A549 (cell line): ENCODE measurements around the gene IGF1R. TPM values are rescaled to one million over a fixed set of nuclear protein-coding genes. Genes with fewer than 3 reads are reported as not detected.

Experiments
- ATAC-seq, 2 experiments: fragments of 200-7000 bp in 1 of 2; fragments of >200 bp in 1 of 2; cut with Nextera tagmentation in 1 of 2; cut with Tn5 transposase in 1 of 2; 3 replicates each; pipeline versions ENCODE4 v1.8.0 to v1.9.1; 2018 to 2020; ENCODE audit warnings: mild to moderate bottlenecking in 1 of 2, moderate library complexity in 1 of 2
- CTCF ChIA-PET: fragments of 300-600 bp; sonication (Branson Sonifier 250); formaldehyde crosslinking; extraction: SDS; loops from one replicate; lab custom pipeline; 2021; ENCODE audit warnings: antibody characterized with exemption, inconsistent platforms; lab: Yijun Ruan, JAX
- POLR2A ChIA-PET: fragments of 350-600 bp; formaldehyde crosslinking; extraction: SDS; loops from one replicate; lab custom pipeline; 2021; ENCODE audit warnings: antibody characterized with exemption, inconsistent platforms; lab: Yijun Ruan, JAX
- DNase-seq, 2 experiments: peaks; one replicate each; pipeline versions ENCODE4 v3.0.0 to v3.0.0-alpha.2; 2011 to 2016; ENCODE audit warnings: low read depth in 1 of 2, low spot score in 1 of 2
- FAIRE-seq: peaks from 2 replicates; lab custom pipeline; 2011; peaks lifted over from hg19 to GRCh38; lab: Jason Lieb, UNC
- H3K27ac ChIP-seq, 2 experiments: fragments of >200 bp; sonication (Bioruptor Twin); formaldehyde crosslinking; 3 replicates each; pipeline ENCODE4 v1.5.1; 2016 to 2017
- H3K4me1 ChIP-seq: fragments of >200 bp; sonication (Bioruptor Twin); formaldehyde crosslinking; 3 replicates; pipeline ENCODE4 v1.6.1; 2016
- H3K4me2 ChIP-seq: fragments of >200 bp; sonication (Bioruptor Twin); formaldehyde crosslinking; 3 replicates; pipeline ENCODE4 v1.6.1; 2016
- H3K4me3 ChIP-seq: fragments of >200 bp; sonication (Bioruptor Twin); formaldehyde crosslinking; 3 replicates; pipeline ENCODE4 v1.5.1; 2016
- H3K9me3 ChIP-seq: fragments of >200 bp; sonication (Bioruptor Twin); formaldehyde crosslinking; 3 replicates; pipeline ENCODE4 v1.6.1; 2016
- ATOH8 ChIP-seq: fragments of 250-450 bp; sonication (Bioruptor Pico); IDR thresholded peaks from 2 replicates; pipeline ENCODE4 v1.5.0; 2020; ENCODE audit warnings: low read depth, mild to moderate bottlenecking, moderate library complexity
- CEBPB ChIP-seq, 2 experiments: fragments of >200 bp in 1 of 2; sonication (Bioruptor Twin) in 1 of 2; formaldehyde crosslinking in 1 of 2; IDR thresholded peaks; 2 replicates each; pipeline ENCODE4 v1.6.1; 2012 to 2016
- CHD4 ChIP-seq: fragments of 200-600 bp; sonication (generic); IDR thresholded peaks from 2 replicates; pipeline ENCODE4 v1.6.1; 2016; ENCODE audit warnings: antibody characterized with exemption, mild to moderate bottlenecking, borderline replicate concordance
- CTCF ChIP-seq: fragments of >200 bp; sonication (Bioruptor Twin); formaldehyde crosslinking; IDR thresholded peaks from 3 replicates; pipeline ENCODE4 v1.5.1; 2016
- EHF ChIP-seq: fragments of 250-450 bp; sonication (Bioruptor Pico); IDR thresholded peaks from 2 replicates; pipeline ENCODE4 v1.5.0; 2020; ENCODE audit warnings: mild to moderate bottlenecking
- EHMT2 ChIP-seq: fragments of 200-600 bp; sonication (generic); IDR thresholded peaks from 2 replicates; pipeline ENCODE4 v1.6.1; 2016; ENCODE audit warnings: antibody characterized with exemption, low read depth, mild to moderate bottlenecking, moderate library complexity
- ELK1 ChIP-seq: fragments of 150-350 bp; IDR thresholded peaks from 2 replicates; pipeline ENCODE4 v1.6.1; 2014; ENCODE audit warnings: low read depth, mild to moderate bottlenecking, low read length
- EP300 ChIP-seq, 2 experiments: fragments of >200 bp; sonication (Bioruptor Twin); formaldehyde crosslinking; IDR thresholded peaks; 2 replicates in 1 of 2; 3 replicates in 1 of 2; pipeline ENCODE4 v1.6.1; 2016 to 2017
- ESRRA ChIP-seq: fragments of 150-350 bp; IDR thresholded peaks from 2 replicates; pipeline ENCODE4 v1.6.1; 2014; ENCODE audit warnings: mild to moderate bottlenecking, low read length, borderline replicate concordance
- FOSB ChIP-seq: fragments of 250-450 bp; sonication (Bioruptor Pico); IDR thresholded peaks from 2 replicates; pipeline ENCODE4 v1.5.0; 2020; ENCODE audit warnings: mild to moderate bottlenecking, moderate library complexity
- FOXS1 ChIP-seq: fragments of 250-450 bp; sonication (Bioruptor Pico); IDR thresholded peaks from 2 replicates; pipeline ENCODE4 v1.5.0; 2020; ENCODE audit warnings: mild to moderate bottlenecking, moderate library complexity
- HDAC2 ChIP-seq: fragments of 200-600 bp; sonication (generic); IDR thresholded peaks from 2 replicates; pipeline ENCODE4 v1.6.1; 2016
- HEYL ChIP-seq: fragments of 250-450 bp; sonication (Bioruptor Pico); IDR thresholded peaks from 2 replicates; pipeline ENCODE4 v1.8.0; 2021; ENCODE audit warnings: mild to moderate bottlenecking, moderate library complexity
- KDM5A ChIP-seq: fragments of 200-600 bp; sonication (generic); IDR thresholded peaks from 2 replicates; pipeline ENCODE4 v1.6.1; 2016; ENCODE audit warnings: antibody characterized with exemption, mild to moderate bottlenecking
- NFE2L2 ChIP-seq: fragments of 150-350 bp; conservative IDR thresholded peaks from 2 replicates; pipeline ENCODE4 v1.6.1; 2014; ENCODE audit warnings: low read length
- NR3C1 ChIP-seq: fragments of >200 bp; sonication (Bioruptor Twin); formaldehyde crosslinking; IDR thresholded peaks from 3 replicates; pipeline ENCODE4 v1.6.1; 2017
- PBX3 ChIP-seq: IDR thresholded peaks from 2 replicates; pipeline ENCODE4 v1.6.1; 2012
- RARB ChIP-seq: fragments of 250-450 bp; sonication (Bioruptor Pico); IDR thresholded peaks from 2 replicates; pipeline ENCODE4 v1.8.0; 2021; ENCODE audit warnings: mild to moderate bottlenecking, moderate library complexity
- RFX5 ChIP-seq: fragments of 450-650 bp; IDR thresholded peaks from 2 replicates; pipeline ENCODE4 v1.7.1; 2014; ENCODE audit warnings: antibody characterized with exemption, mild to moderate bottlenecking, moderate library complexity
- SREBF2 ChIP-seq: fragments of 450-650 bp; IDR thresholded peaks from 2 replicates; pipeline ENCODE4 v1.6.1; 2014; ENCODE audit warnings: mild to moderate bottlenecking, moderate library complexity
- USF2 ChIP-seq: fragments of 450-650 bp; IDR thresholded peaks from 2 replicates; pipeline ENCODE4 v1.6.1; 2014; ENCODE audit warnings: antibody characterized with exemption
- ZNF302 ChIP-seq: fragments of 250-450 bp; sonication (Bioruptor Pico); IDR thresholded peaks from 2 replicates; pipeline ENCODE4 v1.9.0; 2021; ENCODE audit warnings: inconsistent platforms, mild to moderate bottlenecking, moderate library complexity
- WGBS: methylation state at CpG from one replicate; pipeline ENCODE4 v1.1.6; 2017; ENCODE audit errors: missing lambda C conversion rate; 5-methylcytosine and 5-hydroxymethylcytosine counted together
- polyA plus RNA-seq, 4 experiments: library from polyadenylated mRNA; depleted of rRNA in 3 of 4; stranded (reverse); fragments of >200 nt; fragmentation: RNase III in 1 of 4; extraction: RNeasy Plus Mini Kit Qiagen cat#74134 plus additional on column Dnase treatment in 1 of 4; gene quantifications; 2 replicates in 3 of 4; 3 replicates in 1 of 4; pipeline ENCODE4 v1.2.3, GENCODE V29; 2011 to 2017

Gene IGF1R
- polyA plus RNA-seq, 2 of the 4 experiments (the other 2 are of a cell fraction), result 42.6 to 69.5 TPM

- TF ChIP-seq CHD4 (no peak), NFE2L2 (no peak), NR3C1 (no peak), EHMT2 (no peak)
- TF ChIP-seq, all 56 proteins: peak for 0
Measured at GRCh38 chr15:98711810-98712209, 63.5 kb downstream of the IGF1R start (continued).

GRCh38 chr15:98712845-98713584, 64.7 kb downstream of the IGF1R start:
- DNase-seq (no peak), ATAC-seq (no peak), FAIRE-seq (peak; percentile 23)
- ChIA-PET POLR2A (no interaction called here), CTCF (interaction anchor here (0.6 to 3.1 kb wide), 5 partner anchors 17 to 73 kb away, joined by 3 to 10 read pairs (median 3); no protein-coding TSS in a partner anchor)
- Histone ChIP-seq H3K4me2 (no peak overlapping the region), H3K9me3 (peaks cover 5% of the 10 kb centered on the region; the same call in 1 of the 3 replicates), H3K4me3 (no peak overlapping the region), H3K27ac (no peak overlapping the region)
- TF ChIP-seq RARB (CRISPR knock-in tag), result no peak
- no peak for TF ChIP-seq HDAC2
- TF ChIP-seq ZNF302, result no peak
- TF ChIP-seq FOSB (CRISPR knock-in tag), result no peak
- no peak for TF ChIP-seq EHF (CRISPR knock-in tag)
- TF ChIP-seq CEBPB (IDR thresholded peaks at IDR 0.05), result no peak
- no peak for TF ChIP-seq USF2
- TF ChIP-seq SREBF2, result no peak
- no peak for TF ChIP-seq EP300 (IDR thresholded peaks at IDR 0.05)
- no peak for TF ChIP-seq ESRRA
- TF ChIP-seq KDM5A, result no peak
- no peak for TF ChIP-seq HEYL (CRISPR knock-in tag)
- no peak for TF ChIP-seq ATOH8 (CRISPR knock-in tag)
- TF ChIP-seq PBX3, result no peak
- TF ChIP-seq CTCF, result no peak
- no peak for TF ChIP-seq FOXS1
- TF ChIP-seq, all 56 proteins: peak for 0
- peaks cover 43% of the 10 kb centered on the region for H3K4me1 ChIP-seq
- 95% methylated on average over 16 of the region's 16 CpGs for WGBS

GRCh38 chr15:98713585-98714001, 65.3 kb downstream of the IGF1R start:
- H3K4me1 ChIP-seq, result peaks cover 49% of the 10 kb centered on the region
- ChIA-PET POLR2A (no interaction called here), CTCF (interaction anchor here (1.1 to 3.1 kb wide), 5 partner anchors 10 to 191 kb away, joined by 3 to 10 read pairs (median 4); no protein-coding TSS in a partner anchor)
- no peak overlapping the region for H3K4me2 ChIP-seq
- H3K27ac ChIP-seq, result no peak overlapping the region
- H3K9me3 ChIP-seq, result peaks cover 5% of the 10 kb centered on the region; the same call in 1 of the 3 replicates
- no peak for TF ChIP-seq RFX5
- TF ChIP-seq ELK1, result no peak
- TF ChIP-seq CTCF, result no peak
- H3K4me3 ChIP-seq, result no peak overlapping the region
- ATAC-seq (no peak), FAIRE-seq (no peak), DNase-seq (no peak)
- 94% methylated on average over 3 of the region's 3 CpGs for WGBS
